Lung (tissue), 12 donors: ENCODE data around the gene PDIK1L. TPM values are rescaled to one million over a fixed set of nuclear protein-coding genes. Genes with fewer than 3 reads are reported as not detected.

Experiments used
- ATAC-seq: fragments of 200-7000 bp; cut with Tn5 transposase; one replicate; pipeline ENCODE4 v1.9.1; 2020; ENCODE audit warnings: moderate number of reproducible peaks; ENCODE audit not compliant: insufficient read depth, low FRiP score
- DNase-seq, 3 donors: peaks; one replicate each; pipeline ENCODE4 v3.0.0-alpha.2; 2013 to 2017
- H3K27ac ChIP-seq, 2 donors: one replicate each; pipeline ENCODE4 v1.5.1; 2013; ENCODE audit warnings: mild to moderate bottlenecking in 2 of 2, moderate library complexity in 2 of 2, control low read depth in 1 of 2, inconsistent platforms in 1 of 2, low read depth in 1 of 2, low read length in 1 of 2
- H3K27me3 ChIP-seq, 3 donors: one replicate each; pipeline ENCODE4 v1.5.1; 2013; ENCODE audit warnings: low read length in 2 of 3; ENCODE audit not compliant: control insufficient read depth in 3 of 3, insufficient read depth in 3 of 3
- H3K36me3 ChIP-seq, 4 donors: one replicate each; pipeline ENCODE4 v1.5.1; 2013; ENCODE audit warnings: low read length in 4 of 4, mild to moderate bottlenecking in 1 of 4, moderate library complexity in 1 of 4; ENCODE audit not compliant: control insufficient read depth in 4 of 4, insufficient read depth in 4 of 4
- H3K4me1 ChIP-seq, 5 donors: one replicate each; pipeline ENCODE4 v1.5.1; 2013; ENCODE audit warnings: low read length in 5 of 5, mild to moderate bottlenecking in 2 of 5, moderate library complexity in 1 of 5; ENCODE audit not compliant: control insufficient read depth in 5 of 5, insufficient read depth in 5 of 5
- H3K4me3 ChIP-seq: one replicate; pipeline ENCODE4 v1.5.1; 2013; ENCODE audit warnings: mild to moderate bottlenecking, control low read depth, moderate library complexity
- H3K9ac ChIP-seq, 2 donors: one replicate each; pipeline ENCODE4 v1.5.1; 2013; ENCODE audit warnings: low read length in 2 of 2, control low read depth in 1 of 2; ENCODE audit not compliant: insufficient read depth in 1 of 2
- H3K9me3 ChIP-seq, 4 donors: one replicate each; pipeline ENCODE4 v1.5.1; 2013; ENCODE audit warnings: low read length in 3 of 4, mild to moderate bottlenecking in 1 of 4, moderate library complexity in 1 of 4; ENCODE audit not compliant: control insufficient read depth in 4 of 4, insufficient read depth in 3 of 4
- CTCF ChIP-seq: IDR thresholded peaks from 2 replicates; pipeline ENCODE4 v1.5.1; 2012; ENCODE audit warnings: mild to moderate bottlenecking; ENCODE audit errors: control extremely low read depth, extremely low read depth
- whole genome bisulfite sequencing, 2 donors: extraction: QIAGEN DNeasy Blood & Tissue Kit; methylation state at CpG; one replicate each; pipeline ENCODE4 v1.1.7; 2013; 5-methylcytosine and 5-hydroxymethylcytosine counted together
- polyA plus RNA-seq, 2 donors: library from polyadenylated mRNA; stranded (reverse); fragments of 200-250 nt; gene quantifications; one replicate each; pipeline ENCODE4 v1.2.1, GENCODE V29; 2013
- total RNA-seq, 2 donors: library from RNA; depleted of rRNA in 1 of 2; stranded (reverse); fragments of >200 nt in 1 of 2; gene quantifications; one replicate each; pipeline ENCODE4 v1.2.1, GENCODE V29; 2014 to 2021
- donor health status: control.
- donor health status: control.
- donor health status: Bipolar disorder and iron deficiency.
- donor health status: healthy.
- donor health status: DM: yes; HTN: yes; CAD: no.

Gene PDIK1L
- total and polyA plus RNA-seq, 4 donors, result 2.9 to 15.4 (median 6.3) TPM

- no peak for ATAC-seq
These were observed 19.1 kb downstream of the PDIK1L start for GRCh38 chr1:26130695-26131094.

GRCh38 chr1:26132128-26132833 is 20.7 kb downstream of the PDIK1L start:
- TF ChIP-seq CTCF, result no peak
- Histone ChIP-seq H3K4me3 (no peak overlapping the region), H3K4me1 (peaks cover 0 to 6% (median 1%) of the 10 kb centered on the region in 5 donors), H3K36me3 (no peaks in the 10 kb centered on the region), H3K27me3 (no peaks in the 10 kb centered on the region), H3K27ac (no peak overlapping the region), H3K9me3 (no peaks in the 10 kb centered on the region), H3K9ac (no peak overlapping the region)
- WGBS, 2 donors, result 82 to 84% methylated on average over 5 of the region's 5 CpGs
- no peak for ATAC-seq
- DNase-seq, result no peak

More at GRCh38 chr1:26130695-26131094, 19.1 kb downstream of the PDIK1L start:
- TF ChIP-seq CTCF, result no peak
- no peak overlapping the region for H3K27ac ChIP-seq
- H3K9me3 ChIP-seq, result no peaks in the 10 kb centered on the region
- H3K9ac ChIP-seq, result no peak overlapping the region
- no peak for DNase-seq
- no peak overlapping the region for H3K4me3 ChIP-seq
- no peaks in the 10 kb centered on the region for H3K27me3 ChIP-seq
- WGBS, 2 donors, result 31 to 69% methylated on average over 1 of the region's 1 CpG
- peaks cover 0 to 6% (median 6%) of the 10 kb centered on the region in 5 donors for H3K4me1 ChIP-seq
- H3K36me3 ChIP-seq, result no peaks in the 10 kb centered on the region

- no peak for TF ChIP-seq CTCF
- no peak overlapping the region for H3K9ac ChIP-seq
- no peaks in the 10 kb centered on the region for H3K36me3 ChIP-seq
- no peak for ATAC-seq
- H3K27ac ChIP-seq, result no peak overlapping the region
- DNase-seq, result no peak
- 97 to 100% methylated on average over 2 of the region's 2 CpGs for WGBS, 2 donors
- peaks cover 0 to 3% (median 0%) of the 10 kb centered on the region in 5 donors for H3K4me1 ChIP-seq
- H3K9me3 ChIP-seq, result no peaks in the 10 kb centered on the region
- H3K4me3 ChIP-seq, result no peak overlapping the region
- no peaks in the 10 kb centered on the region for H3K27me3 ChIP-seq
These were observed 21.2 kb downstream of the PDIK1L start for GRCh38 chr1:26132834-26133167.

GRCh38 chr1:26134466-26134865 is 22.8 kb downstream of the PDIK1L start:
- ATAC-seq (no peak), DNase-seq (no peak)
- Histone ChIP-seq H3K4me3 (no peak overlapping the region), H3K27me3 (no peaks in the 10 kb centered on the region), H3K9ac (no peak overlapping the region), H3K27ac (no peak overlapping the region), H3K36me3 (no peaks in the 10 kb centered on the region), H3K4me1 (peaks cover 0 to 3% (median 0%) of the 10 kb centered on the region in 5 donors), H3K9me3 (no peaks in the 10 kb centered on the region)
- WGBS, 2 donors, result 97% methylated on average over 3 of the region's 3 CpGs
- TF ChIP-seq CTCF, result no peak
